NT2/D1 (cell line): ENCODE results near the gene PDPR.
"Not testable (repeated sequence)": the region's sequence is repeated elsewhere in the genome, so short reads cannot be mapped to it uniquely, and the experiment has no call there.

Source experiments
- SUZ12 ChIP-seq: IDR thresholded peaks from 2 replicates; pipeline ENCODE4 v1.6.1; 2011; ENCODE audit not compliant: insufficient read length, insufficient read depth; ENCODE audit errors: extremely low read depth
- YY1 ChIP-seq: IDR thresholded peaks from 2 replicates; pipeline ENCODE4 v1.6.1; 2011; ENCODE audit not compliant: insufficient read length, insufficient read depth
- ZNF274 ChIP-seq: IDR thresholded peaks from 2 replicates; pipeline ENCODE4 v1.6.1; 2011; ENCODE audit warnings: mild to moderate bottlenecking, low read depth, low read length

DNA sequence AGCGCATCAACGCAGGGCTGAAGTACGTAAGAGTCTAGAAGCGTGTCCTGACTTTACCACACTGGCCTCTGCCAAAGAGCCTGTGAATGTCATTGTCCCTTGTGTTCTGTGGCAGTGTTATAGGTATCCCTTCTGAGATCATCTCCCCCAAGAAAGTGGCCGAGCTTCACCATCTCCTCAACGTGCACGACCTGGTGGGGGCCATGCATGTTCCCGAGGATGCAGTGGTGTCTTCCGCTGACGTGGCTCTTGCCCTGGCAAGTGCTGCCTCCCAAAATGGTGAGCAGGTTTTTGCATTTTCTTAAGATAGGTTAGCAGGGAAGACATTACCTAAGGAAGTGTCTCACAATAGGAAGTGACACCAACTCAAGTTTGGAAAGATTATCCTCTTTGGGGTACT is 14.7 kb downstream of the PDPR start:
- not testable (repeated sequence) for TF ChIP-seq YY1, SUZ12, ZNF274
